HCT116 (cell line): ENCODE results near the gene TCAP. TPM values are rescaled to one million over a fixed set of nuclear protein-coding genes. Genes with fewer than 3 reads are reported as not detected.
A peak's percentile ranks its signal among the peaks of the same experiment; 100 is the strongest.

Experiments
- ATAC-seq: fragments of 200-7000 bp; cut with Tn5 transposase; 2 replicates; pipeline ENCODE4 v1.9.1; 2020; ENCODE audit warnings: mild to moderate bottlenecking, moderate library complexity
- BruUV-seq: library from RNA; stranded (reverse); fragments of 400-500 nt; replicated peaks from 2 replicates; lab custom pipeline; 2021; lab: Mats Ljungman, UMichigan
- CTCF ChIA-PET: fragments of 300-600 bp; sonication (Branson Sonifier 250); formaldehyde crosslinking; loops from one replicate; lab custom pipeline; 2021; ENCODE audit warnings: antibody characterized with exemption; lab: Charles Lee
- POLR2A ChIA-PET: fragments of 300-600, 350-600 bp; sonication (Branson Sonifier 250); formaldehyde crosslinking; loops from one replicate; lab custom pipeline; 2021; ENCODE audit warnings: antibody characterized with exemption; lab: Charles Lee
- RAD21 ChIA-PET, 2 experiments: fragments of 300-600 bp; sonication (Branson Sonifier 250); formaldehyde crosslinking; loops; one replicate each; lab custom pipeline; 2023; ENCODE audit warnings: low total read pairs in 2 of 2; ENCODE audit not compliant: uncharacterized antibody in 2 of 2, unreplicated experiment in 2 of 2, low non-redundant PET in 1 of 2; lab: Charles Lee
- DNase-seq: peaks from one replicate; pipeline ENCODE4 v3.0.0-alpha.2; 2010; ENCODE audit warnings: low read depth, low spot score
- H2AFZ ChIP-seq: fragments of 200-600 bp; shearing (Covaris generic), sonication (generic); 2 replicates; pipeline ENCODE4 v1.6.1; 2017; ENCODE audit warnings: low read depth, mixed run types, mixed read lengths, antibody characterized with exemption, low read length; ENCODE audit not compliant: poor library complexity, severe bottlenecking
- H3K27ac ChIP-seq: 2 replicates; pipeline ENCODE4 v1.5.1; 2012; ENCODE audit warnings: low read depth, low read length
- H3K27me3 ChIP-seq: fragments of 200-600 bp; sonication (generic); 2 replicates; pipeline ENCODE4 v1.6.1; 2016; ENCODE audit warnings: mixed run types, low read length, mixed read lengths; ENCODE audit not compliant: insufficient read depth
- H3K36me3 ChIP-seq, 2 experiments: fragments of 200-500 bp in 1 of 2; fragments of 200-600 bp in 1 of 2; sonication (Bioruptor generic) in 1 of 2; sonication (generic) in 1 of 2; 2 replicates each; pipeline versions ENCODE4 v1.5.1 to v1.6.1; 2014 to 2016; ENCODE audit warnings: low read length in 2 of 2, inconsistent platforms in 1 of 2, mixed read lengths in 1 of 2, mixed run types in 1 of 2; ENCODE audit not compliant: insufficient read depth in 2 of 2, control insufficient read depth in 1 of 2
- H3K4me1 ChIP-seq, 2 experiments: fragments of 200-600 bp in 1 of 2; sonication (generic) in 1 of 2; 2 replicates each; pipeline versions ENCODE4 v1.5.1 to v1.6.1; 2012 to 2017; ENCODE audit warnings: low read length in 2 of 2, inconsistent platforms in 1 of 2, mild to moderate bottlenecking in 1 of 2, mixed read lengths in 1 of 2, mixed run types in 1 of 2, moderate library complexity in 1 of 2; ENCODE audit not compliant: insufficient read depth in 2 of 2, control insufficient read depth in 1 of 2
- H3K4me2 ChIP-seq: fragments of 200-600 bp; sonication (generic); 2 replicates; pipeline ENCODE4 v1.6.1; 2017; ENCODE audit warnings: mixed run types, low read length, mixed read lengths
- H3K4me3 ChIP-seq, 2 experiments: fragments of 200-600 bp in 1 of 2; sonication (generic) in 1 of 2; replicated peaks in 1 of 2; 2 replicates each; pipeline ENCODE4 v1.5.1; 2011 to 2016; ENCODE audit warnings: low read length in 2 of 2, control low read depth in 1 of 2, low read depth in 1 of 2, mild to moderate bottlenecking in 1 of 2, mixed read lengths in 1 of 2, mixed run types in 1 of 2
- H3K79me2 ChIP-seq: fragments of 200-600 bp; sonication (generic); 2 replicates; pipeline ENCODE4 v1.6.1; 2017; ENCODE audit warnings: mild to moderate bottlenecking, mixed run types, low read length, moderate library complexity, mixed read lengths; ENCODE audit not compliant: insufficient read depth
- H3K9ac ChIP-seq: fragments of 200-600 bp; sonication (generic); 2 replicates; pipeline ENCODE4 v1.6.1; 2016; ENCODE audit warnings: low read length, mixed read lengths
- H3K9me2 ChIP-seq: fragments of 200-600 bp; sonication (generic), shearing (Covaris generic); 2 replicates; pipeline ENCODE4 v1.6.1; 2017; ENCODE audit warnings: mixed run types, mild to moderate bottlenecking, moderate library complexity; ENCODE audit not compliant: insufficient read depth
- H3K9me3 ChIP-seq, 2 experiments: fragments of 200-500 bp in 1 of 2; fragments of 200-600 bp in 1 of 2; sonication (Bioruptor generic) in 1 of 2; sonication (generic) in 1 of 2; 2 replicates each; pipeline ENCODE4 v1.6.1; 2014 to 2017; ENCODE audit warnings: low read length in 2 of 2, mixed read lengths in 2 of 2, inconsistent platforms in 1 of 2, low read depth in 1 of 2, mild to moderate bottlenecking in 1 of 2, mixed run types in 1 of 2, moderate library complexity in 1 of 2; ENCODE audit not compliant: control insufficient read depth in 1 of 2, insufficient read depth in 1 of 2
- H4K20me1 ChIP-seq: fragments of 200-600 bp; sonication (generic), shearing (Covaris generic); 2 replicates; pipeline ENCODE4 v1.6.1; 2017; ENCODE audit warnings: mixed run types, mild to moderate bottlenecking, moderate library complexity; ENCODE audit not compliant: insufficient read depth
- CEBPB ChIP-seq: IDR thresholded peaks from 2 replicates; pipeline ENCODE4 v1.6.1; 2012; ENCODE audit warnings: low read depth
- CTCF ChIP-seq, 3 experiments: fragments of 200-600 bp in 1 of 3; sonication (generic) in 1 of 3; IDR thresholded peaks in 2 of 3; conservative IDR thresholded peaks in 1 of 3; 2 replicates each; pipeline ENCODE4 v1.5.1; 2012 to 2017; ENCODE audit warnings: low read depth in 2 of 3, low read length in 2 of 3, antibody characterized with exemption in 1 of 3, borderline replicate concordance in 1 of 3, control low read depth in 1 of 3, mild to moderate bottlenecking in 1 of 3, mixed read lengths in 1 of 3, mixed run types in 1 of 3, moderate library complexity in 1 of 3; ENCODE audit not compliant: insufficient read depth in 1 of 3
- FOSL1 ChIP-seq: IDR thresholded peaks from 2 replicates; pipeline ENCODE4 v1.6.1; 2012; ENCODE audit warnings: low read depth
- MAX ChIP-seq: IDR thresholded peaks from 2 replicates; pipeline ENCODE4 v1.6.1; 2012
- REST ChIP-seq: IDR thresholded peaks from 2 replicates; pipeline ENCODE4 v1.6.1; 2012; ENCODE audit warnings: low read depth
- SIN3A ChIP-seq: IDR thresholded peaks from 2 replicates; pipeline ENCODE4 v1.6.1; 2012; ENCODE audit warnings: low read depth
- SP1 ChIP-seq: IDR thresholded peaks from 2 replicates; pipeline ENCODE4 v1.6.1; 2012; ENCODE audit warnings: low read depth
- ZFX ChIP-seq: fragments of 450-650 bp; IDR thresholded peaks from 2 replicates; pipeline ENCODE4 v1.6.1; 2017
- ZNF274 ChIP-seq: fragments of 200-500 bp; sonication (Bioruptor generic); IDR thresholded peaks from 2 replicates; pipeline ENCODE4 v1.6.1; 2014; ENCODE audit warnings: mild to moderate bottlenecking, low read depth, low read length, inconsistent platforms
- intact Hi-C: fragments of 100-400 bp; cut with micrococcal nuclease; formaldehyde crosslinking; loops from 2 replicates; pipeline ENCODE4 v1.10.0; 2022
- total RNA-seq: library from RNA; stranded (reverse); gene quantifications from one replicate; pipeline ENCODE4 v1.2.1, GENCODE V29; 2021; ENCODE audit not compliant: unreplicated experiment

The TCAP gene
- total RNA-seq, 1 experiment from 2014 or later: 1.5 TPM

GRCh38 chr17:39634384-39634871 lies 30.7 kb upstream of the TCAP start:
- H3K9ac ChIP-seq: no peak overlapping the region
- no peak for ATAC-seq
- BruUV-seq: no TSS peak
- H3K4me1 ChIP-seq: peaks cover 60 to 78% of the 10 kb centered on the region in 2 experiments
- no peak for DNase-seq
- H3K27me3 ChIP-seq: no peaks in the 10 kb centered on the region
- no peak overlapping the region for H3K4me3 ChIP-seq
- H3K36me3 ChIP-seq: no peaks in the 10 kb centered on the region
- ChIA-PET POLR2A (interaction anchor here (0.6 kb wide), 1 partner anchor 87 kb away, joined by 4 read pairs; no protein-coding TSS in a partner anchor), RAD21 (interaction anchor here (1.1 to 2.2 kb wide), 4 partner anchors 11 to 16 kb away, joined by 3 to 12 read pairs (median 4); no protein-coding TSS in a partner anchor), CTCF (interaction anchor here (1.0 to 8.3 kb wide), 5 partner anchors 9 to 38 kb away, joined by 3 to 157 read pairs (median 8); no protein-coding TSS in a partner anchor)
- no peak overlapping the region for H2AFZ ChIP-seq
- no peak for TF ChIP-seq SP1
- no peak for TF ChIP-seq MAX
- TF ChIP-seq FOSL1: no peak
- TF ChIP-seq CTCF (IDR thresholded peaks at IDR 0.05 in 2 of 3, conservative IDR thresholded peaks at IDR 0.05 in 1 of 3; ENCODE audit: borderline replicate concordance in 1 of 3, insufficient read depth in 1 of 3, low read depth in 2 of 3, low read length in 2 of 3): peak; percentile 64 to 97 (median 83); a peak in 5 of 6 replicates
- H3K9me2 ChIP-seq: no peaks in the 10 kb centered on the region
- H3K79me2 ChIP-seq: peaks cover 23% of the 10 kb centered on the region
- H4K20me1 ChIP-seq: no peaks in the 10 kb centered on the region
- H3K9me3 ChIP-seq: no peaks in the 10 kb centered on the region
- intact Hi-C loops: loop anchor here (2.0 kb wide), 1 partner anchor 40 kb away; no protein-coding TSS in a partner anchor
- no peak overlapping the region for H3K27ac ChIP-seq
- H3K4me2 ChIP-seq: peak overlapping the region; percentile 36; the same call in 1 of the 2 replicates

GRCh38 chr17:39635614-39636176 lies 29.5 kb upstream of the TCAP start:
- intact Hi-C loops: loop anchor here (2.0 kb wide), 1 partner anchor 39 kb away; no protein-coding TSS in a partner anchor
- no peak for ATAC-seq
- POLR2A ChIA-PET: no interaction called here
- no peak for TF ChIP-seq REST
- TF ChIP-seq ZNF274: no peak
- TF ChIP-seq CTCF (IDR thresholded peaks at IDR 0.05 in 2 of 3, conservative IDR thresholded peaks at IDR 0.05 in 1 of 3; ENCODE audit: borderline replicate concordance in 1 of 3, insufficient read depth in 1 of 3, low read depth in 2 of 3, low read length in 2 of 3): no peak
- no peak for TF ChIP-seq ZFX
- TF ChIP-seq CEBPB: no peak
- TF ChIP-seq SIN3A: no peak

More at GRCh38 chr17:39635614-39636176, 29.5 kb upstream of the TCAP start:
- ChIA-PET CTCF (interaction anchor here (1.8 to 8.3 kb wide), 3 partner anchors 13 to 18 kb away, joined by 8 to 157 read pairs (median 22); no protein-coding TSS in a partner anchor), RAD21 (interaction anchor here (1.1 to 1.3 kb wide), 2 partner anchors 13 to 17 kb away, joined by 3 to 4 read pairs; no protein-coding TSS in a partner anchor)
- Histone ChIP-seq H3K4me1 (peaks cover 56 to 73% of the 10 kb centered on the region in 2 experiments), H2AFZ (no peak overlapping the region), H3K79me2 (peaks cover 30% of the 10 kb centered on the region), H3K27me3 (no peaks in the 10 kb centered on the region), H3K36me3 (no peaks in the 10 kb centered on the region), H3K4me3 (no peak overlapping the region; a peak in 1 of 4 replicates), H3K9ac (peak overlapping the region; percentile 90; the same call in 1 of the 2 replicates), H3K9me2 (no peaks in the 10 kb centered on the region), H3K4me2 (peak overlapping the region; percentile 94), H4K20me1 (no peaks in the 10 kb centered on the region), H3K27ac (no peak overlapping the region), H3K9me3 (no peaks in the 10 kb centered on the region)
- no peak for DNase-seq
- no TSS peak for BruUV-seq
